Measurements from ENCODE around the gene HLA-DMB. TPM values are rescaled to one million over a fixed set of nuclear protein-coding genes. Genes with fewer than 3 reads are reported as not detected.

Gene HLA-DMB
- total RNA-seq, 1 donor, result 1.7 TPM

GRCh38 chr6:32888576-32888975 lies 52.3 kb downstream of the HLA-DMB start:
- TF ChIP-seq CTCF (IDR thresholded peaks at IDR 0.05; ENCODE audit: insufficient read depth, low read depth, low read length), result no peak

DNA sequence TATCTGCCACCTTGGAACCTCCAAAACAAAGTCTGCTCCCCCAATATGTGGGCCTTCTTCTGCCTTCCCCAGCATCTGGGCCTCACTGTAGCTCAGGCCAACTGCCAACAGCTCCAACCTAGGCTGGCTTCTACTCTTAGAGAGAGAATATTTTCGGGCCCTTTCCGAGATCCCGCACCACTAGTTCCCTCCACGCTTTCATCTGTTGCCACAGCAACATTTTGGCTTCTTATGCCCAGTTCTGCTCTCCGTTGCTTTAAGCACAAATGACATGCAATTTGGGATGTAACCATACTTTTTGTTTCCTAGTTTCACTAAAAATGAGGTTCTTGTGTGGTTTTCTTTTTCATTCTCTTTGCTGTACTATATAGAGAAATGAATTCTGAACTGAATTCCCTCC lies 53.2 kb downstream of the HLA-DMB start:
- TF ChIP-seq CTCF (IDR thresholded peaks at IDR 0.05; ENCODE audit: insufficient read depth, low read depth, low read length), result no peak
- DNase-seq (ENCODE audit: low read depth), result no peak
- no peak overlapping the region for H3K4me3 ChIP-seq (ENCODE audit: low read depth, low read length)

More at GRCh38 chr6:32888576-32888975, 52.3 kb downstream of the HLA-DMB start:
- no peak overlapping the region for H3K4me3 ChIP-seq (ENCODE audit: low read depth, low read length)
- DNase-seq (ENCODE audit: low read depth), result no peak

- DNase-seq (ENCODE audit: low read depth), result peak; percentile 65
- H3K4me3 ChIP-seq (ENCODE audit: low read depth, low read length), result no peak overlapping the region
- TF ChIP-seq CTCF (IDR thresholded peaks at IDR 0.05; ENCODE audit: insufficient read depth, low read depth, low read length), result no peak
These were observed 54.0 kb downstream of the HLA-DMB start for GRCh38 chr6:32886681-32887383.

DNA sequence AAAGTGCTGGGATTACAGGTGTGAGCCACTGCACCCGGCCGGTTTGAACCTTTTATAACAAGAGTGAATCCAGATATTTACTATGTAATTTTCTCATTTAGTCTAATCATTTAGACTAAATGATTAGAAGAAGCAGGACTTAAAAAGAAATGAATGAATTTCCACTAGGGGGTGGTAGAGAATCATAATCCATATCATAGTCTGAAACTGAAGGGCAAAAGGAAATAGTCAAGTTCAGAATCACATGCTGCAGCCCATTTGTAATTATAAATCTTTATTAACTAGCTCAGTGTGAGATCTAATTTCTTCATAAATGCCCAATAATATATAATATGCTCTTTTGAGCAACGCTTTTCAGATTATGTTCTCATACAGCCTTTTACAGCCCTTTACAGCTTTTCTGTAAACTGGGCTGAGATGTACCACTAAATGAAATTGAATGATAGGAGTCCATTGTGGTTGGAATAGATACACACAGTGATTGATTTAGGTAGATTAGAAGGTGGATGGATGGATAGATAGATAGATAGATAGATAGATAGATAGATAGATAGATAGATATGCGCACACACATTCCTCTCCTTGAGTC lies 55.0 kb downstream of the HLA-DMB start:
- DNase-seq (ENCODE audit: low read depth), result peak; percentile 86
- peak; percentile 55 for TF ChIP-seq CTCF (IDR thresholded peaks at IDR 0.05; ENCODE audit: insufficient read depth, low read depth, low read length)
- no peak overlapping the region for H3K4me3 ChIP-seq (ENCODE audit: low read depth, low read length)

Small RNAs within 50 kb of the gene (small RNA-seq; reads per million reads assigned to genes)
- gene HLA-Z, result not detected

Other genes with a start within 250 kb of the HLA-DMB start
- not detected in 2 replicates for gene HLA-DQA2, start 199.6 kb downstream of the HLA-DMB start, total RNA-seq
- not detected in 2 replicates for gene HLA-DQB2, start 177.5 kb downstream of the HLA-DMB start, total RNA-seq
- 0.32 and 0.43 TPM in 2 replicates for gene HLA-DOB, start 124.0 kb downstream of the HLA-DMB start, total RNA-seq
- 20.6 and 33.7 TPM in 2 replicates for gene TAP2, start 102.3 kb downstream of the HLA-DMB start, total RNA-seq
- gene PSMB8, start 97.0 kb downstream of the HLA-DMB start, total RNA-seq, result 72.5 and 78.2 TPM in 2 replicates
- 70.5 and 122 TPM in 2 replicates for gene TAP1, start 87.3 kb downstream of the HLA-DMB start, total RNA-seq
- 34.8 and 59.6 TPM in 2 replicates for gene PSMB9, start 86.8 kb downstream of the HLA-DMB start, total RNA-seq
- gene HLA-DMA, start 12.1 kb upstream of the HLA-DMB start, total RNA-seq, result 1.9 and 3.5 TPM in 2 replicates
- gene BRD2, start 27.6 kb upstream of the HLA-DMB start, total RNA-seq, result 126 and 146 TPM in 2 replicates
- not detected in 2 replicates for gene HLA-DOA, start 68.6 kb upstream of the HLA-DMB start, total RNA-seq
- gene HLA-DPA1, start 132.6 kb upstream of the HLA-DMB start, total RNA-seq, result 0.43 and 0.97 TPM in 2 replicates
- 5.5 and 9.1 TPM in 2 replicates for gene HLA-DPB1, start 135.0 kb upstream of the HLA-DMB start, total RNA-seq